ENCODE measurements around the gene MORN5. TPM values are rescaled to one million over a fixed set of nuclear protein-coding genes. Genes with fewer than 3 reads are reported as not detected.

The MORN5 gene
- total RNA-seq: not detected

GRCh38 chr9:122159026-122159924 is at the start of gene MORN5, which contains the start of gene NDUFA8:
Gene MORN5, plus strand, starts transcription at chr9:122159908. Its CDS starts 65 bp downstream, at chr9:122159973.
Gene NDUFA8, minus strand, starts transcription at chr9:122159779. Its CDS starts 102 bp downstream, at chr9:122159677.
- DNase-seq (ENCODE audit: low spot score in 2 of 2): peak; percentile 95 to 96
- no peaks in the 10 kb centered on the region for H3K27me3 ChIP-seq
- TF ChIP-seq POLR2A (IDR thresholded peaks at IDR 0.05) (no peak), POLR2AphosphoS5 (IDR thresholded peaks at IDR 0.05) (peak in 2 of 3 donors; percentile 64 to 77)
- TF ChIP-seq, protein P1, sequence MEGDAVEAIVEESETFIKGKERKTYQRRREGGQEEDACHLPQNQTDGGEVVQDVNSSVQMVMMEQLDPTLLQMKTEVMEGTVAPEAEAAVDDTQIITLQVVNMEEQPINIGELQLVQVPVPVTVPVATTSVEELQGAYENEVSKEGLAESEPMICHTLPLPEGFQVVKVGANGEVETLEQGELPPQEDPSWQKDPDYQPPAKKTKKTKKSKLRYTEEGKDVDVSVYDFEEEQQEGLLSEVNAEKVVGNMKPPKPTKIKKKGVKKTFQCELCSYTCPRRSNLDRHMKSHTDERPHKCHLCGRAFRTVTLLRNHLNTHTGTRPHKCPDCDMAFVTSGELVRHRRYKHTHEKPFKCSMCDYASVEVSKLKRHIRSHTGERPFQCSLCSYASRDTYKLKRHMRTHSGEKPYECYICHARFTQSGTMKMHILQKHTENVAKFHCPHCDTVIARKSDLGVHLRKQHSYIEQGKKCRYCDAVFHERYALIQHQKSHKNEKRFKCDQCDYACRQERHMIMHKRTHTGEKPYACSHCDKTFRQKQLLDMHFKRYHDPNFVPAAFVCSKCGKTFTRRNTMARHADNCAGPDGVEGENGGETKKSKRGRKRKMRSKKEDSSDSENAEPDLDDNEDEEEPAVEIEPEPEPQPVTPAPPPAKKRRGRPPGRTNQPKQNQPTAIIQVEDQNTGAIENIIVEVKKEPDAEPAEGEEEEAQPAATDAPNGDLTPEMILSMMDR (IDR thresholded peaks at IDR 0.05): peak; percentile 18 to 54 (median 37)
- H3K36me3 ChIP-seq: no peaks in the 10 kb centered on the region
- peak within 1 kb of the TSS; percentile 89 for H3K27ac ChIP-seq
- H3K4me1 ChIP-seq: peaks cover 0 to 6% of the 10 kb centered on the region in 2 donors
- intact Hi-C loops (cut with DNase I; ENCODE audit: low total_unique reads): no loop called here
- H3K4me3 ChIP-seq: peak within 1 kb of the TSS; percentile 82 to 99 (median 98)
- H3K9me3 ChIP-seq: peaks cover 0 to 8% of the 10 kb centered on the region in 2 donors

GRCh38 chr9:122110100-122110833 is 49.4 kb upstream of the MORN5 start:
- no peak overlapping the region for H3K4me3 ChIP-seq
- no peaks in the 10 kb centered on the region for H3K4me1 ChIP-seq
- H3K27ac ChIP-seq: no peak overlapping the region
- TF ChIP-seq POLR2A (IDR thresholded peaks at IDR 0.05) (no peak), POLR2AphosphoS5 (IDR thresholded peaks at IDR 0.05) (no peak)
- TF ChIP-seq, protein P1 (IDR thresholded peaks at IDR 0.05): no peak
- H3K27me3 ChIP-seq: no peaks in the 10 kb centered on the region
- intact Hi-C loops (cut with DNase I; ENCODE audit: low total_unique reads): no loop called here
- no peaks in the 10 kb centered on the region for H3K9me3 ChIP-seq
- DNase-seq (ENCODE audit: low spot score in 2 of 2): no peak
- H3K36me3 ChIP-seq: no peaks in the 10 kb centered on the region

- intact Hi-C loops (cut with DNase I; ENCODE audit: low total_unique reads): no loop called here
Observed at GRCh38 chr9:122111413-122112085, 48.2 kb upstream of the MORN5 start.

GRCh38 chr9:122112238-122112637 is 47.5 kb upstream of the MORN5 start:
- Histone ChIP-seq H3K27me3 (no peaks in the 10 kb centered on the region), H3K9me3 (no peaks in the 10 kb centered on the region), H3K27ac (no peak overlapping the region), H3K36me3 (no peaks in the 10 kb centered on the region), H3K4me1 (no peaks in the 10 kb centered on the region), H3K4me3 (no peak overlapping the region)
- no peak for TF ChIP-seq POLR2A (IDR thresholded peaks at IDR 0.05)
- TF ChIP-seq, protein P1 (IDR thresholded peaks at IDR 0.05): no peak
- no peak for TF ChIP-seq POLR2AphosphoS5 (IDR thresholded peaks at IDR 0.05)
- no peak for DNase-seq (ENCODE audit: low spot score in 2 of 2)
- intact Hi-C loops (cut with DNase I; ENCODE audit: low total_unique reads): no loop called here

More at GRCh38 chr9:122111413-122112085, 48.2 kb upstream of the MORN5 start:
- H3K4me1 ChIP-seq: no peaks in the 10 kb centered on the region
- DNase-seq (ENCODE audit: low spot score in 2 of 2): no peak
- H3K4me3 ChIP-seq: no peak overlapping the region
- no peaks in the 10 kb centered on the region for H3K9me3 ChIP-seq
- no peaks in the 10 kb centered on the region for H3K36me3 ChIP-seq
- H3K27ac ChIP-seq: no peak overlapping the region
- H3K27me3 ChIP-seq: no peaks in the 10 kb centered on the region
- TF ChIP-seq POLR2A (IDR thresholded peaks at IDR 0.05) (no peak), POLR2AphosphoS5 (IDR thresholded peaks at IDR 0.05) (no peak)
- TF ChIP-seq, protein P1 (IDR thresholded peaks at IDR 0.05): no peak

All from breast epithelium (tissue), 4 donors.